ENCODE measurements around the gene ANKRD12.

Gene ANKRD12

DNA sequence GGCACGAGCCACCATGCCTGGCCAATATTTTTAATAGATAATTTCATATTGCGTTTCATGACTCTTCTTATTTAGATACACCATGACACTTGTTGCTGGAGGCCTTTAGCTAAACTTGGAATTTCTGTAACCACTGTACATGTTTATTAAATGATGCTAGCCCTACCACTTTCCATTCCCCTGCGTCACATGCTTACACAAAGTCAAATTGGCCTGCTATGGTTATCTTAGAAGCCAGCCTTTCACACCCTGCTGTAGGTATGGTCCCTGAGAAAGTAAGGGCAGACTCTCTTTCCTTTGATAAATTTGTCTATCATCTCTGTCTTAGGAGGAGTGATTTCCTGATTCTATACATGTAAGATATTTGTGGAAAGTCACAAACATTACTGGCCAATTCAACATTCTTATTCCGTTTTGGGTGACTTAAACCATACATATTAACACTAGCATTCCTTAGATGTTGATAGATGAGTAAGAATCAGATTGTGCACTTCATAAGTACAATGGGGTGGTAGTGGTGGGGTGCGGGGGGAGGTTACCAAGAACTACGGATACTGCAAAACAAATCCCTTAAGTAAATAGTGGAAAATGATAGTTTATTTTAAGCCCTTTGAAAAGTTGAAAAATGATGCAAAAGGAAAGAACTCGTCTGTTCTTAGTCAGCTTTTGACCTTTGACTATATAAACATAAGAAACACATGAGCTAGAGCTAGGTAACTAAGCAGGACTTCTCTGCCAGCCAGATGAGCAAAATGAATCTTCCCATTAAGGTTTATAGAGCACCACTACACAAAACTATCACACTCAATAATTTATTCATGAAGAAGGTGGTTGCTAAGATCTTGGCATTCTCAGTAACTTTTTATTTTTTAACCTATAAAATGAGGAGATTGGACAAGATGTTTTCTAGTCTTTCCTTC, 42.0 kb upstream of the ANKRD12 start:
- no peak overlapping the region for H3K4me3 ChIP-seq (ENCODE audit: low read depth, low read length)
- no peak for DNase-seq (ENCODE audit: low read depth)
- TF ChIP-seq, protein P1, sequence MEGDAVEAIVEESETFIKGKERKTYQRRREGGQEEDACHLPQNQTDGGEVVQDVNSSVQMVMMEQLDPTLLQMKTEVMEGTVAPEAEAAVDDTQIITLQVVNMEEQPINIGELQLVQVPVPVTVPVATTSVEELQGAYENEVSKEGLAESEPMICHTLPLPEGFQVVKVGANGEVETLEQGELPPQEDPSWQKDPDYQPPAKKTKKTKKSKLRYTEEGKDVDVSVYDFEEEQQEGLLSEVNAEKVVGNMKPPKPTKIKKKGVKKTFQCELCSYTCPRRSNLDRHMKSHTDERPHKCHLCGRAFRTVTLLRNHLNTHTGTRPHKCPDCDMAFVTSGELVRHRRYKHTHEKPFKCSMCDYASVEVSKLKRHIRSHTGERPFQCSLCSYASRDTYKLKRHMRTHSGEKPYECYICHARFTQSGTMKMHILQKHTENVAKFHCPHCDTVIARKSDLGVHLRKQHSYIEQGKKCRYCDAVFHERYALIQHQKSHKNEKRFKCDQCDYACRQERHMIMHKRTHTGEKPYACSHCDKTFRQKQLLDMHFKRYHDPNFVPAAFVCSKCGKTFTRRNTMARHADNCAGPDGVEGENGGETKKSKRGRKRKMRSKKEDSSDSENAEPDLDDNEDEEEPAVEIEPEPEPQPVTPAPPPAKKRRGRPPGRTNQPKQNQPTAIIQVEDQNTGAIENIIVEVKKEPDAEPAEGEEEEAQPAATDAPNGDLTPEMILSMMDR (IDR thresholded peaks at IDR 0.05; ENCODE audit: low read depth, low read length, missing control alignments): no peak
- in situ Hi-C loops (cut with HindIII; ENCODE audit: low sequenced_read_pairs): no loop called here

DNA sequence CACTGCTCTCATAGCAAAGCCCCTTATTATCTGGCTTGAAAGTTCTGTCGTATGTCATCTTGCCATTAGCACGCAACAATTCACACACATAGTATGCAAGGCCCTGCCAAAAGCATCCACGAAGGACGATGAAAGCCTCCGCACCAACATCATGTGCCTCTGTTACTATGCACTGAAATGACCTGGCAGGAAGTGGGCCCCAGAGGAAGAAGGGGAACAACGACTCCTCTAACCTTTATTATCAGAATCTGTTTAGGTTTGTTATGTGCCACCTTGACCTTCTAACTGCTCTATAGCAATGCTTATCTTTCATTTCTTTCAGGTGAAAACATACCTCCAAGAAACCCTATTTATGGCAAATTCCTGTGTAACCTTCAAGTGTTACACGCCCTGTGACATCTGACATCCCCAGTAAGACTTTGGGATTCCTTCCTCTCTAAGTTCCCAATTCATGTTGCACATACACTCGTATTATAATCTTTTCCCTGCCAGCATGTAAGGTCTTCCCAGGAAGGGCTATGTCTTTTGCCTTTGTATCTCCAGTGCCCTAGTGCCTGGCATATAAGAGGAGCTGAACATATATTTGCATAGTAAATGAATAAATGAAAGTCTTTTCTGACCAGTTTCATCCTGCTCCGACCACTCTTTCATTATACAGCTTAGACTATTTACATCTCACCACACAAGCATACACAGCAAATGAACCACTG, 41.1 kb upstream of the ANKRD12 start:
- in situ Hi-C loops (cut with HindIII; ENCODE audit: low sequenced_read_pairs): no loop called here
- no peak overlapping the region for H3K4me3 ChIP-seq (ENCODE audit: low read depth, low read length)
- TF ChIP-seq, protein P1 (IDR thresholded peaks at IDR 0.05; ENCODE audit: low read depth, low read length, missing control alignments): no peak
- DNase-seq (ENCODE audit: low read depth): no peak

DNA sequence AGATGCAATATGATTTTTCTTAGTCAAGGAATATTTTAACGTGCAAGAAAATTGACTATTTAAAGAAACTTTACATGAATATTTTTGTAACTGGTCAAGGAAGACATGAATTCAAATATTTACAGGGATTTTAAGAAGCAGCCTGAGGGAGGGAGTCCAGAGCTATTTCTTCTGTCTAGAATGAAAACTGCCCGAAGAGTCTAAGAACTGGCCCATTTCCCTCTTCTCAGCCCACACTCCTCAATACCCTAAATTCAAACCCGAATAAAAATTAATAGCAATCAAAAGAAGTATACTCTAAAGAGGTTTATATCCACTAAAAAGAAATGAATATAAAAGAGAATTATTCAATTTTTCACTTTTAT, 40.6 kb upstream of the ANKRD12 start:
- TF ChIP-seq, protein P1 (IDR thresholded peaks at IDR 0.05; ENCODE audit: low read depth, low read length, missing control alignments): no peak
- in situ Hi-C loops (cut with HindIII; ENCODE audit: low sequenced_read_pairs): no loop called here
- no peak overlapping the region for H3K4me3 ChIP-seq (ENCODE audit: low read depth, low read length)
- no peak for DNase-seq (ENCODE audit: low read depth)

DNA sequence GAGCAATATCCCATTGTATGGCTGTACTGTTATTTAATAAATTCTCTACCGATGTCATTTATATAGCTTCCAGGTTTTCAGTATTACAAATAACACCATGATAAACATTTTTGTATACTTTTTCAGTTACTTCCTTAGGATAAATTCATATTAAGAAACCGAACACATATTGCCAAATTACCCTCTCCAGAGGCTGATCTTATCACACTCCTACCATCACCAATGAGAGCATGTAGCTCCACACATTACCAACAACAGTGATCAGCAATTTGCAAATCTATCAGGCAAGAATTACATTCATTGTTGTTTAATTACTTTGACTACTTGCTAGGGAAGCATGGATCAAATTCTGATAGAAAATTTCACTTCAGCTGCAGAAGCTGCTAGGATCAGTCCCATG, 39.9 kb upstream of the ANKRD12 start:
- in situ Hi-C loops (cut with HindIII; ENCODE audit: low sequenced_read_pairs): no loop called here

DNA sequence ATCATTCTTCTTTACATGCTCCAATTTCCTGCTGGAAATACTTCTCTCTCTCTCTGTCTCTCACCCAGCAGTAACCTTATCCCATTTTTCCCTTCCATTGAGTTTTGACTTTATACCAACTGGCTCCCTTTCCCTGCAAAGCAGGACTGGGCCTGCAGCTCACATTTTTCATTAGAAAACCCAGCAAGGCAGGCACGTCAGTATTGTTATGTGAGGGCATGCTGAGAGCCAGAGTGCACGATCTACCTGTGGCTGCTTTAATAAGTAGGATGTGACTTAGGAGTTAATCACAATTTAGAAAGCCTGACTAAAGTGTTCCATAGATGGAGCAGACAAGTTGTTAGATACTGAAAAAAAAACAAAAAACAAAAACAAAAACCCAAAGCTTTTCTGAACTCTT, 39.2 kb upstream of the ANKRD12 start:
- no peak overlapping the region for H3K4me3 ChIP-seq (ENCODE audit: low read depth, low read length)
- in situ Hi-C loops (cut with HindIII; ENCODE audit: low sequenced_read_pairs): no loop called here
- DNase-seq (ENCODE audit: low read depth): no peak
- TF ChIP-seq, protein P1 (IDR thresholded peaks at IDR 0.05; ENCODE audit: low read depth, low read length, missing control alignments): no peak

More for the DNA sequence above, 39.9 kb upstream of the ANKRD12 start:
- TF ChIP-seq, protein P1 (IDR thresholded peaks at IDR 0.05; ENCODE audit: low read depth, low read length, missing control alignments): no peak
- DNase-seq (ENCODE audit: low read depth): no peak
- no peak overlapping the region for H3K4me3 ChIP-seq (ENCODE audit: low read depth, low read length)

DNA sequence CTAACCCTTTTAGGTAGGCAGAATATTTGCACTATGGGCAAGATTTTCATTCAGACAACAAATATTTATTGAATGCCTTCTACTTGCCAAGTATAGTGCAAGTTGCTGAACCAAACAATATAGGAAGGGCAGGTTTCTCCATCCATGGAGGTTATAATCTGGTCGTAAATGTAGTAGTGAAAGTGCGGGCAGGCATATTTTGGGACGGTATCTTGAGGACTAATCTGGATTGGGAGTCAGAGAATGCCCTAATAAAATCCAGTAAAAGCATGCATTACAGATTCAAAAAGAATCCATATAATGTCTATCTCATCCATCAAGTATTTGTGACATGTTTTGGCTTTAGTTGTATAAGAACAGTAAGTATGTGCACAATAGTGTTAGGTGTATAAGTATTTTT, 35.8 kb upstream of the ANKRD12 start:
- no peak for DNase-seq (ENCODE audit: low read depth)
- in situ Hi-C loops (cut with HindIII; ENCODE audit: low sequenced_read_pairs): no loop called here
- TF ChIP-seq, protein P1 (IDR thresholded peaks at IDR 0.05; ENCODE audit: low read depth, low read length, missing control alignments): no peak

More for the DNA sequence above, 35.8 kb upstream of the ANKRD12 start:
- H3K4me3 ChIP-seq (ENCODE audit: low read depth, low read length): no peak overlapping the region

All from astrocyte of the cerebellum (primary cell).